SK-N-SH (cell line): Measurements from ENCODE around the gene RALGDS. TPM values are rescaled to one million over a fixed set of nuclear protein-coding genes. Genes with fewer than 3 reads are reported as not detected.

Experiments used
- CTCF ChIA-PET: fragments of 300-600, 350-600 bp; formaldehyde crosslinking; extraction: SDS; loops from one replicate; lab custom pipeline; 2021; lab: Yijun Ruan, JAX
- POLR2A ChIA-PET: fragments of 350-600 bp; sonication (Branson Sonifier 250); formaldehyde crosslinking; extraction: SDS; loops from one replicate; lab custom pipeline; 2020; ENCODE audit warnings: antibody characterized with exemption, inconsistent platforms; lab: Yijun Ruan, JAX
- DNase-seq: peaks from one replicate; pipeline ENCODE4 v3.0.0; 2012
- H2AFZ ChIP-seq: fragments of 200-600 bp; sonication (generic); 2 replicates; pipeline ENCODE4 v1.8.1; 2016; ENCODE audit warnings: antibody characterized with exemption, mild to moderate bottlenecking, low read depth
- H3F3A ChIP-seq: fragments of 200-600 bp; sonication (generic); replicated peaks from 2 replicates; pipeline ENCODE3; 2016; ENCODE audit warnings: antibody characterized with exemption, mild to moderate bottlenecking; ENCODE audit not compliant: insufficient read depth
- H3K27ac ChIP-seq, 2 experiments: fragments of 200-500 bp in 1 of 2; fragments of 200-600 bp in 1 of 2; sonication (Bioruptor generic) in 1 of 2; sonication (generic), shearing (Covaris generic) in 1 of 2; 2 replicates each; pipeline versions ENCODE4 v1.5.1 to v1.6.1; 2014 to 2016; ENCODE audit warnings: low read depth in 2 of 2, inconsistent platforms in 1 of 2, low read length in 1 of 2, mild to moderate bottlenecking in 1 of 2, mixed read lengths in 1 of 2
- H3K27me3 ChIP-seq: fragments of 200-600 bp; sonication (generic), shearing (Covaris generic); 2 replicates; pipeline ENCODE4 v1.6.1; 2016; ENCODE audit warnings: mixed run types; ENCODE audit not compliant: insufficient read depth
- H3K36me3 ChIP-seq, 2 experiments: fragments of 200-500 bp in 1 of 2; fragments of 200-600 bp in 1 of 2; sonication (Bioruptor generic) in 1 of 2; sonication (generic) in 1 of 2; replicated peaks in 1 of 2; 2 replicates each; pipeline versions ENCODE3 to v1.5.1; 2014 to 2016; ENCODE audit warnings: low read length in 1 of 2, mild to moderate bottlenecking in 1 of 2; ENCODE audit not compliant: insufficient read depth in 2 of 2, control insufficient read depth in 1 of 2
- H3K4me1 ChIP-seq, 2 experiments: fragments of 200-500 bp in 1 of 2; fragments of 200-600 bp in 1 of 2; sonication (Bioruptor generic) in 1 of 2; sonication (generic), shearing (Covaris generic) in 1 of 2; 2 replicates each; pipeline versions ENCODE4 v1.5.1 to v1.6.1; 2014 to 2016; ENCODE audit warnings: low read depth in 1 of 2, low read length in 1 of 2, mixed run types in 1 of 2; ENCODE audit not compliant: insufficient read depth in 2 of 2, control insufficient read depth in 1 of 2
- H3K4me2 ChIP-seq: fragments of 200-600 bp; sonication (generic), shearing (Covaris generic); 2 replicates; pipeline ENCODE4 v1.6.1; 2017; ENCODE audit warnings: mixed run types
- H3K4me3 ChIP-seq, 2 experiments: fragments of 200-500 bp in 1 of 2; fragments of 200-600 bp in 1 of 2; sonication (Bioruptor generic) in 1 of 2; sonication (generic), shearing (Covaris generic) in 1 of 2; 2 replicates each; pipeline versions ENCODE4 v1.5.1 to v1.8.1; 2014 to 2016; ENCODE audit warnings: low read depth in 2 of 2, inconsistent platforms in 1 of 2, low read length in 1 of 2, mild to moderate bottlenecking in 1 of 2, mixed read lengths in 1 of 2, moderate library complexity in 1 of 2
- H3K79me2 ChIP-seq: fragments of 200-600 bp; sonication (generic); 2 replicates; pipeline ENCODE4 v1.8.1; 2017; ENCODE audit warnings: mild to moderate bottlenecking; ENCODE audit not compliant: insufficient read depth
- H3K9ac ChIP-seq: fragments of 200-600 bp; sonication (generic); 2 replicates; pipeline ENCODE4 v1.6.1; 2017; ENCODE audit warnings: mixed run types
- H3K9me2 ChIP-seq: fragments of 200-600 bp; sonication (generic); 2 replicates; pipeline ENCODE4 v1.6.1; 2017; ENCODE audit warnings: mixed run types
- H3K9me3 ChIP-seq: fragments of 200-600 bp; sonication (generic); 2 replicates; pipeline ENCODE4 v1.6.1; 2017; ENCODE audit warnings: mixed run types, mild to moderate bottlenecking, moderate library complexity
- H4K20me1 ChIP-seq: fragments of 200-600 bp; sonication (generic); 2 replicates; pipeline ENCODE4 v1.6.1; 2017; ENCODE audit warnings: mild to moderate bottlenecking, mixed run types; ENCODE audit not compliant: insufficient read depth
- CHD2 ChIP-seq: fragments of 150-350 bp; IDR thresholded peaks from 2 replicates; pipeline ENCODE4 v1.6.1; 2018; ENCODE audit warnings: low read length; ENCODE audit not compliant: partially characterized antibody
- ELF1 ChIP-seq: IDR thresholded peaks from 2 replicates; pipeline ENCODE4 v1.4.0; 2012
- FOSL2 ChIP-seq: IDR thresholded peaks from 2 replicates; pipeline ENCODE4 v1.4.0; 2012; ENCODE audit warnings: low read depth, mild to moderate bottlenecking, moderate library complexity, borderline replicate concordance
- FOXM1 ChIP-seq: IDR thresholded peaks from 2 replicates; pipeline ENCODE4 v1.4.0; 2012; ENCODE audit warnings: low read depth, mild to moderate bottlenecking
- GABPA ChIP-seq: IDR thresholded peaks from 2 replicates; pipeline ENCODE4 v1.4.0; 2012; ENCODE audit warnings: low read depth, mild to moderate bottlenecking
- MAX ChIP-seq: IDR thresholded peaks from 2 replicates; pipeline ENCODE4 v1.4.0; 2012; ENCODE audit warnings: low read depth
- MEF2A ChIP-seq: IDR thresholded peaks from 2 replicates; pipeline ENCODE4 v1.4.0; 2012; ENCODE audit warnings: low read depth, borderline replicate concordance
- MXI1 ChIP-seq: IDR thresholded peaks from 2 replicates; pipeline ENCODE4 v1.6.1; 2012; ENCODE audit warnings: mild to moderate bottlenecking, low read depth, low read length, improper control_type of control experiment
- NFIC ChIP-seq: IDR thresholded peaks from 2 replicates; pipeline ENCODE4 v1.4.0; 2012; ENCODE audit warnings: borderline replicate concordance
- PBX3 ChIP-seq: IDR thresholded peaks from 2 replicates; pipeline ENCODE4; 2012
- POLR2AphosphoS5 ChIP-seq: IDR thresholded peaks from 2 replicates; pipeline ENCODE4 v1.6.1; 2012; ENCODE audit warnings: low read depth, low read length
- RFX5 ChIP-seq: IDR thresholded peaks from 2 replicates; pipeline ENCODE4 v1.6.1; 2012; ENCODE audit warnings: mild to moderate bottlenecking, improper control_type of control experiment, low read length
- RXRA ChIP-seq: IDR thresholded peaks from 2 replicates; pipeline ENCODE4 v1.4.0; 2012; ENCODE audit warnings: low read depth, mild to moderate bottlenecking, borderline replicate concordance
- SIN3A ChIP-seq: IDR thresholded peaks from 2 replicates; pipeline ENCODE4 v1.6.1; 2012; ENCODE audit warnings: low read depth, mild to moderate bottlenecking, low read length, moderate library complexity, borderline replicate concordance
- SMC3 ChIP-seq: IDR thresholded peaks from 2 replicates; pipeline ENCODE4 v1.6.1; 2012; ENCODE audit warnings: low read depth, low read length, improper control_type of control experiment
- TAF1 ChIP-seq: IDR thresholded peaks from 2 replicates; pipeline ENCODE4 v1.6.1; 2012; ENCODE audit warnings: low read depth, mild to moderate bottlenecking, low read length, moderate library complexity, borderline replicate concordance
- TCF12 ChIP-seq: IDR thresholded peaks from 2 replicates; pipeline ENCODE4 v1.4.0; 2012
- TEAD4 ChIP-seq: IDR thresholded peaks from 2 replicates; pipeline ENCODE4 v1.4.0; 2012; ENCODE audit warnings: mild to moderate bottlenecking, borderline replicate concordance; ENCODE audit not compliant: insufficient read depth
- YY1 ChIP-seq: IDR thresholded peaks from 2 replicates; pipeline ENCODE4 v1.4.0; 2012; ENCODE audit warnings: low read depth, mild to moderate bottlenecking
- WGBS: methylation state at CpG from one replicate; pipeline ENCODE4 v1.1.6; 2017; ENCODE audit warnings: low lambda C conversion rate; 5-methylcytosine and 5-hydroxymethylcytosine counted together
- polyA plus RNA-seq, 3 experiments: library from polyadenylated mRNA; depleted of rRNA; stranded (reverse); fragments of >200 nt; gene quantifications; 2 replicates each; pipeline ENCODE4 v1.2.3, GENCODE V29; 2012
- TF ChIP-seq, protein P1 (sequence below): IDR thresholded peaks from 2 replicates; pipeline ENCODE4 v1.4.0; 2012; ENCODE audit warnings: low read depth, borderline replicate concordance
- TF ChIP-seq, protein P2 (sequence below): fragments of 200-600 bp; sonication (generic); IDR thresholded peaks from 2 replicates; pipeline ENCODE4 v1.6.1; 2017; ENCODE audit warnings: antibody characterized with exemption, mild to moderate bottlenecking, moderate library complexity
- TF ChIP-seq, protein P3 (sequence below): fragments of 150-350 bp; IDR thresholded peaks from 2 replicates; pipeline ENCODE4 v1.6.1; 2016; ENCODE audit warnings: mild to moderate bottlenecking, low read depth, low read length

The RALGDS gene
- polyA plus RNA-seq, 1 of the 3 experiments (the other 2 are of a cell fraction) = 64.7 TPM

DNA sequence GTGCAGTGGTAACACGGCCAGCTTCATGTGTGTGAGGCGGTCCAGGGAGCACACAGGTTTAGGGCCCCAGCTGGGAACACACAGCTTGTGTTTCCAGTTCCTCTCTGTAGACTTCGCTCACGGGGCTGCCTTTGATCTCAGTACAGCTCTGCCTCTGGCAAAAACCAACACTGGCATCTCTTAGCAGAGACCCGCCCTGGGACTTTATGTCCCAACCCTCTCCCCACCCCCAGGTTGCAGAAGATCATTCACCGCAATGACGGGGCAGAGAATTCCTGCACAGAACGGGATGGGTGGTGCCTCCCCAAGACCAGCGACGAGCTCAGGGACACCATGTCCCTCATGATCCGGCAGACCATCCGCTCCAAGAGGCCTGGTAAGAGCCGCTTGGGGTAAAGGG, 64.5 kb downstream of the RALGDS start:
- Histone ChIP-seq H3K9me2 (no peaks in the 10 kb centered on the region), H3K27ac (no peak overlapping the region), H3K79me2 (no peaks in the 10 kb centered on the region), H3K4me2 (no peak overlapping the region), H2AFZ (no peak overlapping the region), H4K20me1 (no peaks in the 10 kb centered on the region), H3K9me3 (no peaks in the 10 kb centered on the region), H3K36me3 (peaks cover 2 to 43% of the 10 kb centered on the region in 2 experiments), H3K4me3 (no peak overlapping the region), H3K9ac (no peak overlapping the region), H3K27me3 (no peaks in the 10 kb centered on the region), H3K4me1 (peaks cover 0 to 40% of the 10 kb centered on the region in 2 experiments; a peak in 1 of 4 replicates), H3F3A (no peaks in the 10 kb centered on the region)
- CTCF ChIA-PET = interaction anchor here (0.5 to 1.7 kb wide), 2 partner anchors 91 to 964 kb away, joined by 3 to 5 read pairs; no protein-coding TSS in a partner anchor
- POLR2A ChIA-PET = interaction anchor here (1.1 kb wide), 1 partner anchor 16 kb away, joined by 3 read pairs; no protein-coding TSS in a partner anchor
- WGBS = 99% methylated on average over 11 of the region's 13 CpGs
- no peak for DNase-seq
- TF ChIP-seq, protein P1, sequence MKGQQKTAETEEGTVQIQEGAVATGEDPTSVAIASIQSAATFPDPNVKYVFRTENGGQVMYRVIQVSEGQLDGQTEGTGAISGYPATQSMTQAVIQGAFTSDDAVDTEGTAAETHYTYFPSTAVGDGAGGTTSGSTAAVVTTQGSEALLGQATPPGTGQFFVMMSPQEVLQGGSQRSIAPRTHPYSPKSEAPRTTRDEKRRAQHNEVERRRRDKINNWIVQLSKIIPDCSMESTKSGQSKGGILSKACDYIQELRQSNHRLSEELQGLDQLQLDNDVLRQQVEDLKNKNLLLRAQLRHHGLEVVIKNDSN = no peak
- TF ChIP-seq RFX5 (no peak), PBX3 (no peak), POLR2AphosphoS5 (no peak), ELF1 (no peak), TCF12 (no peak), RXRA (no peak), SMC3 (no peak)
- TF ChIP-seq, protein P2, sequence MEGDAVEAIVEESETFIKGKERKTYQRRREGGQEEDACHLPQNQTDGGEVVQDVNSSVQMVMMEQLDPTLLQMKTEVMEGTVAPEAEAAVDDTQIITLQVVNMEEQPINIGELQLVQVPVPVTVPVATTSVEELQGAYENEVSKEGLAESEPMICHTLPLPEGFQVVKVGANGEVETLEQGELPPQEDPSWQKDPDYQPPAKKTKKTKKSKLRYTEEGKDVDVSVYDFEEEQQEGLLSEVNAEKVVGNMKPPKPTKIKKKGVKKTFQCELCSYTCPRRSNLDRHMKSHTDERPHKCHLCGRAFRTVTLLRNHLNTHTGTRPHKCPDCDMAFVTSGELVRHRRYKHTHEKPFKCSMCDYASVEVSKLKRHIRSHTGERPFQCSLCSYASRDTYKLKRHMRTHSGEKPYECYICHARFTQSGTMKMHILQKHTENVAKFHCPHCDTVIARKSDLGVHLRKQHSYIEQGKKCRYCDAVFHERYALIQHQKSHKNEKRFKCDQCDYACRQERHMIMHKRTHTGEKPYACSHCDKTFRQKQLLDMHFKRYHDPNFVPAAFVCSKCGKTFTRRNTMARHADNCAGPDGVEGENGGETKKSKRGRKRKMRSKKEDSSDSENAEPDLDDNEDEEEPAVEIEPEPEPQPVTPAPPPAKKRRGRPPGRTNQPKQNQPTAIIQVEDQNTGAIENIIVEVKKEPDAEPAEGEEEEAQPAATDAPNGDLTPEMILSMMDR = no peak
- TF ChIP-seq, protein P3, sequence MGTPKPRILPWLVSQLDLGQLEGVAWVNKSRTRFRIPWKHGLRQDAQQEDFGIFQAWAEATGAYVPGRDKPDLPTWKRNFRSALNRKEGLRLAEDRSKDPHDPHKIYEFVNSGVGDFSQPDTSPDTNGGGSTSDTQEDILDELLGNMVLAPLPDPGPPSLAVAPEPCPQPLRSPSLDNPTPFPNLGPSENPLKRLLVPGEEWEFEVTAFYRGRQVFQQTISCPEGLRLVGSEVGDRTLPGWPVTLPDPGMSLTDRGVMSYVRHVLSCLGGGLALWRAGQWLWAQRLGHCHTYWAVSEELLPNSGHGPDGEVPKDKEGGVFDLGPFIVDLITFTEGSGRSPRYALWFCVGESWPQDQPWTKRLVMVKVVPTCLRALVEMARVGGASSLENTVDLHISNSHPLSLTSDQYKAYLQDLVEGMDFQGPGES = no peak

- Histone ChIP-seq H2AFZ (no peak overlapping the region), H3K9ac (no peak overlapping the region), H3K4me3 (no peak overlapping the region), H3K27me3 (no peaks in the 10 kb centered on the region), H3K4me2 (no peak overlapping the region), H3K4me1 (peaks cover 0 to 35% of the 10 kb centered on the region in 2 experiments; a peak in 1 of 4 replicates), H3K36me3 (peaks cover 2 to 49% of the 10 kb centered on the region in 2 experiments), H3K27ac (no peak overlapping the region; a peak in 1 of 4 replicates), H4K20me1 (no peaks in the 10 kb centered on the region), H3K9me2 (no peaks in the 10 kb centered on the region), H3K9me3 (no peaks in the 10 kb centered on the region), H3F3A (no peaks in the 10 kb centered on the region), H3K79me2 (no peaks in the 10 kb centered on the region)
- ChIA-PET POLR2A (no interaction called here), CTCF (interaction anchor here (1.7 kb wide), 1 partner anchor 91 kb away, joined by 5 read pairs; no protein-coding TSS in a partner anchor)
- 100% methylated on average over 8 of the region's 17 CpGs for WGBS
- DNase-seq = no peak
- TF ChIP-seq RFX5 (no peak), SIN3A (no peak), TEAD4 (no peak), YY1 (no peak), MXI1 (no peak), MEF2A (no peak), FOXM1 (no peak), SMC3 (no peak), FOSL2 (no peak), GABPA (no peak), CHD2 (no peak), MAX (no peak), ELF1 (no peak), NFIC (no peak), TAF1 (no peak)
- TF ChIP-seq, protein P1 = no peak
These were observed 65.1 kb downstream of the RALGDS start for GRCh38 chr9:133055788-133056420.
